Neural cell (in vitro differentiated cells): ENCODE data around the gene TDRD3. TPM values are rescaled to one million over a fixed set of nuclear protein-coding genes. Genes with fewer than 3 reads are reported as not detected.
"Not testable (repeated sequence)": the region's sequence is repeated elsewhere in the genome, so short reads cannot be mapped to it uniquely, and the experiment has no call there.

Source experiments
- H2AFZ ChIP-seq: fragments of 200-600, 300-800 bp; sonication (generic), shearing (Covaris generic); 2 replicates; pipeline ENCODE4 v1.6.0; 2014; ENCODE audit warnings: low read depth, mild to moderate bottlenecking, antibody characterized with exemption, low read length, moderate library complexity
- H3F3A ChIP-seq: fragments of 200-600 bp; shearing (Covaris generic); 2 replicates; pipeline ENCODE4 v1.6.1; 2016; ENCODE audit warnings: mild to moderate bottlenecking, moderate library complexity, mixed read lengths, antibody characterized with exemption, low read length; ENCODE audit not compliant: insufficient read depth, poor library complexity, severe bottlenecking
- H3K27ac ChIP-seq: fragments of 200-600, 300-800 bp; sonication (generic), shearing (Covaris generic); 2 replicates; pipeline ENCODE4 v1.5.1; 2014; ENCODE audit warnings: mild to moderate bottlenecking, low read length, moderate library complexity
- H3K27me3 ChIP-seq: fragments of 300-800, 200-600 bp; sonication (generic), shearing (Covaris generic); 2 replicates; pipeline ENCODE4 v1.6.0; 2014; ENCODE audit warnings: mild to moderate bottlenecking, low read depth, low read length, moderate library complexity; ENCODE audit not compliant: insufficient read depth
- H3K36me3 ChIP-seq: fragments of 300-800, 200-600 bp; sonication (generic), shearing (Covaris generic); 2 replicates; pipeline ENCODE4 v1.5.1; 2014; ENCODE audit warnings: mild to moderate bottlenecking, antibody characterized with exemption, low read length, moderate library complexity; ENCODE audit not compliant: insufficient read depth
- H3K4me2 ChIP-seq: fragments of 300-800, 200-600 bp; sonication (generic), shearing (Covaris generic); 2 replicates; pipeline ENCODE4 v1.6.0; 2014; ENCODE audit warnings: mild to moderate bottlenecking, low read length
- H3K4me3 ChIP-seq: fragments of 300-800, 200-600 bp; sonication (generic), shearing (Covaris generic); 2 replicates; pipeline ENCODE4 v1.5.1; 2014; ENCODE audit warnings: mild to moderate bottlenecking, low read length, moderate library complexity
- H3K79me2 ChIP-seq: fragments of 200-600 bp; shearing (Covaris generic); replicated peaks from 2 replicates; pipeline ENCODE4 v1.6.0; 2014; ENCODE audit warnings: mild to moderate bottlenecking, low read length, moderate library complexity; ENCODE audit not compliant: insufficient read depth
- H3K9ac ChIP-seq: fragments of 300-800, 200-600 bp; sonication (generic), shearing (Covaris generic); 2 replicates; pipeline ENCODE4 v1.6.1; 2016; ENCODE audit warnings: mild to moderate bottlenecking, low read length, mixed read lengths
- H3K9me2 ChIP-seq: fragments of 200-600 bp; shearing (Covaris generic); 2 replicates; pipeline ENCODE4 v1.6.1; 2016; ENCODE audit warnings: mild to moderate bottlenecking, low read length, mixed read lengths; ENCODE audit not compliant: insufficient read depth
- H3K9me3 ChIP-seq: fragments of 200-600, 300-800 bp; sonication (generic), shearing (Covaris generic); 2 replicates; pipeline ENCODE4 v1.6.1; 2016; ENCODE audit warnings: mild to moderate bottlenecking, mixed run types, low read length, moderate library complexity, mixed read lengths
- H4K20me1 ChIP-seq: fragments of 200-600 bp; shearing (Covaris generic); 2 replicates; pipeline ENCODE4 v1.6.1; 2016; ENCODE audit warnings: mild to moderate bottlenecking, mixed run types; ENCODE audit not compliant: insufficient read depth
- EP300 ChIP-seq: fragments of 450-650 bp; conservative IDR thresholded peaks from 2 replicates; pipeline ENCODE4 v1.6.1; 2014; ENCODE audit warnings: antibody characterized with exemption, mild to moderate bottlenecking, moderate library complexity; ENCODE audit not compliant: poor library complexity, severe bottlenecking
- EZH2 ChIP-seq: fragments of 200-600, 300-800 bp; shearing (Covaris generic), sonication (generic); IDR thresholded peaks from 2 replicates; pipeline ENCODE4 v1.6.1; 2014; ENCODE audit warnings: antibody characterized with exemption, low read length, borderline replicate concordance, mild to moderate bottlenecking; ENCODE audit not compliant: insufficient read depth, poor library complexity, severe bottlenecking
- MXI1 ChIP-seq: fragments of 450-650 bp; conservative IDR thresholded peaks from 2 replicates; pipeline ENCODE4 v1.6.1; 2014; ENCODE audit warnings: antibody characterized with exemption, mild to moderate bottlenecking; ENCODE audit not compliant: poor library complexity, severe bottlenecking
- POLR2AphosphoS5 ChIP-seq: IDR thresholded peaks from 2 replicates; pipeline ENCODE4 v1.6.1; 2012
- RAD21 ChIP-seq: fragments of 450-650 bp; conservative IDR thresholded peaks from 2 replicates; pipeline ENCODE4 v1.6.1; 2014; ENCODE audit warnings: antibody characterized with exemption, mild to moderate bottlenecking, moderate library complexity
- SMC3 ChIP-seq: fragments of 450-650 bp; conservative IDR thresholded peaks from 2 replicates; pipeline ENCODE4 v1.6.1; 2014; ENCODE audit warnings: antibody characterized with exemption, mild to moderate bottlenecking, moderate library complexity; ENCODE audit not compliant: poor library complexity
- TAF1 ChIP-seq: IDR thresholded peaks from 2 replicates; pipeline ENCODE4 v1.6.1; 2012; ENCODE audit warnings: low read depth
- polyA plus RNA-seq: library from polyadenylated mRNA; depleted of rRNA; stranded (reverse); fragments of >200 nt; gene quantifications from 2 replicates; pipeline ENCODE4 v1.2.3, GENCODE V29; 2014
- TF ChIP-seq, protein P1 (sequence below): IDR thresholded peaks from 2 replicates; pipeline ENCODE4 v1.6.1; 2012; ENCODE audit warnings: borderline replicate concordance
- TF ChIP-seq, protein P2 (sequence below): fragments of 450-650 bp; IDR thresholded peaks from 2 replicates; pipeline ENCODE4 v1.5.1; 2014; ENCODE audit warnings: antibody characterized with exemption, mild to moderate bottlenecking, moderate library complexity; ENCODE audit not compliant: poor library complexity, severe bottlenecking

Gene TDRD3
- polyA plus RNA-seq, 1 donor from 2014 or later, result 10.0 TPM

DNA sequence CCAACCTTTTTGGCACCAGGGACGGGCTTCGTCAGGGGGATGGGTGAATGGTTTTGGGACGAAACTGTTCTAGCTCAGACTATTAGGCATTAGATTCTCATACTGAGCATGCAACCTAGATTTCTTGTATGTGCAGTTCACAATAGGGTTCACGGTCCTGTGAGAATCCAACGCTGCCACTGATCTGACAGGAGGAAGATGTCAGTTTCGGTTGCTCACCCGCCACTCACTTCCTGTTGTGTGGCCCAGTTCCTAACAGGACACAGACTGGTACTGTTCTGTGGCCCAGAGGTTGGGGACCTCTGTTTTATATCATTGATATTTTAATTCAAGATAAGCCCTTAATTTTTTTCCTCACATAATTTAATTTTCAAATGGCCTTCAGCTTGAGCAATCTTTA, 26.7 kb upstream of the TDRD3 start:
- Histone ChIP-seq H3F3A (no peaks in the 10 kb centered on the region), H4K20me1 (no peaks in the 10 kb centered on the region), H3K27me3 (no peaks in the 10 kb centered on the region), H3K9ac (no peak overlapping the region), H3K4me3 (no peak overlapping the region), H3K79me2 (no peaks in the 10 kb centered on the region), H2AFZ (no peak overlapping the region), H3K4me2 (no peak overlapping the region), H3K9me2 (no peaks in the 10 kb centered on the region), H3K9me3 (no peaks in the 10 kb centered on the region), H3K27ac (no peak overlapping the region), H3K36me3 (no peaks in the 10 kb centered on the region)
- TF ChIP-seq, protein P1, sequence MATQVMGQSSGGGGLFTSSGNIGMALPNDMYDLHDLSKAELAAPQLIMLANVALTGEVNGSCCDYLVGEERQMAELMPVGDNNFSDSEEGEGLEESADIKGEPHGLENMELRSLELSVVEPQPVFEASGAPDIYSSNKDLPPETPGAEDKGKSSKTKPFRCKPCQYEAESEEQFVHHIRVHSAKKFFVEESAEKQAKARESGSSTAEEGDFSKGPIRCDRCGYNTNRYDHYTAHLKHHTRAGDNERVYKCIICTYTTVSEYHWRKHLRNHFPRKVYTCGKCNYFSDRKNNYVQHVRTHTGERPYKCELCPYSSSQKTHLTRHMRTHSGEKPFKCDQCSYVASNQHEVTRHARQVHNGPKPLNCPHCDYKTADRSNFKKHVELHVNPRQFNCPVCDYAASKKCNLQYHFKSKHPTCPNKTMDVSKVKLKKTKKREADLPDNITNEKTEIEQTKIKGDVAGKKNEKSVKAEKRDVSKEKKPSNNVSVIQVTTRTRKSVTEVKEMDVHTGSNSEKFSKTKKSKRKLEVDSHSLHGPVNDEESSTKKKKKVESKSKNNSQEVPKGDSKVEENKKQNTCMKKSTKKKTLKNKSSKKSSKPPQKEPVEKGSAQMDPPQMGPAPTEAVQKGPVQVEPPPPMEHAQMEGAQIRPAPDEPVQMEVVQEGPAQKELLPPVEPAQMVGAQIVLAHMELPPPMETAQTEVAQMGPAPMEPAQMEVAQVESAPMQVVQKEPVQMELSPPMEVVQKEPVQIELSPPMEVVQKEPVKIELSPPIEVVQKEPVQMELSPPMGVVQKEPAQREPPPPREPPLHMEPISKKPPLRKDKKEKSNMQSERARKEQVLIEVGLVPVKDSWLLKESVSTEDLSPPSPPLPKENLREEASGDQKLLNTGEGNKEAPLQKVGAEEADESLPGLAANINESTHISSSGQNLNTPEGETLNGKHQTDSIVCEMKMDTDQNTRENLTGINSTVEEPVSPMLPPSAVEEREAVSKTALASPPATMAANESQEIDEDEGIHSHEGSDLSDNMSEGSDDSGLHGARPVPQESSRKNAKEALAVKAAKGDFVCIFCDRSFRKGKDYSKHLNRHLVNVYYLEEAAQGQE, result no peak
- TF ChIP-seq MXI1 (no peak), SMC3 (no peak), EP300 (no peak), POLR2AphosphoS5 (no peak), RAD21 (no peak), EZH2 (no peak)
- TF ChIP-seq, protein P2, sequence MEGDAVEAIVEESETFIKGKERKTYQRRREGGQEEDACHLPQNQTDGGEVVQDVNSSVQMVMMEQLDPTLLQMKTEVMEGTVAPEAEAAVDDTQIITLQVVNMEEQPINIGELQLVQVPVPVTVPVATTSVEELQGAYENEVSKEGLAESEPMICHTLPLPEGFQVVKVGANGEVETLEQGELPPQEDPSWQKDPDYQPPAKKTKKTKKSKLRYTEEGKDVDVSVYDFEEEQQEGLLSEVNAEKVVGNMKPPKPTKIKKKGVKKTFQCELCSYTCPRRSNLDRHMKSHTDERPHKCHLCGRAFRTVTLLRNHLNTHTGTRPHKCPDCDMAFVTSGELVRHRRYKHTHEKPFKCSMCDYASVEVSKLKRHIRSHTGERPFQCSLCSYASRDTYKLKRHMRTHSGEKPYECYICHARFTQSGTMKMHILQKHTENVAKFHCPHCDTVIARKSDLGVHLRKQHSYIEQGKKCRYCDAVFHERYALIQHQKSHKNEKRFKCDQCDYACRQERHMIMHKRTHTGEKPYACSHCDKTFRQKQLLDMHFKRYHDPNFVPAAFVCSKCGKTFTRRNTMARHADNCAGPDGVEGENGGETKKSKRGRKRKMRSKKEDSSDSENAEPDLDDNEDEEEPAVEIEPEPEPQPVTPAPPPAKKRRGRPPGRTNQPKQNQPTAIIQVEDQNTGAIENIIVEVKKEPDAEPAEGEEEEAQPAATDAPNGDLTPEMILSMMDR, result no peak

DNA sequence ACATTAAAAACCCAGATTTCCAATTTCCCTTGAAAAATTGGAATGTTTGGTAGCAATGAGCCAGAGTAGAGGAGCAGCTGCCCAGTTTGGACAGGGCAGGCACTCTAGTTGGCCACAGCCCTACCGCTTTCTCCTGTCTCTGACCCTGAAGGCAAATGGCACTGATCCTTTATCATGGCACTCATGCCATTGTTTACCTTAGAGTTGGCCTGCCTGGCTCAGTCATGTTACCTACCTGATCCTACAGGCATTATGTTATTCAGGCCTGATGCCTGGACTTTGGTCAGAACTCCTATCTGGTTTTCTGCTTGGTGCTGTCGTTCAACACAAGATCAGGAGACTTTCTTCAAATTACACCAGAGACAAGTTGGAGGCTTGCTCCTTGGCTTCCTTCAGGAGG, 24.9 kb upstream of the TDRD3 start:
- H3K4me2 ChIP-seq, result no peak overlapping the region
- H3K27ac ChIP-seq, result no peak overlapping the region
- H3F3A ChIP-seq, result no peaks in the 10 kb centered on the region
- H3K9me3 ChIP-seq, result no peaks in the 10 kb centered on the region
- H2AFZ ChIP-seq, result no peak overlapping the region
- no peaks in the 10 kb centered on the region for H3K9me2 ChIP-seq
- H3K9ac ChIP-seq, result no peak overlapping the region
- H4K20me1 ChIP-seq, result no peaks in the 10 kb centered on the region
- H3K4me3 ChIP-seq, result no peak overlapping the region
- no peaks in the 10 kb centered on the region for H3K36me3 ChIP-seq
- no peaks in the 10 kb centered on the region for H3K79me2 ChIP-seq
- no peak for TF ChIP-seq EZH2
- TF ChIP-seq, protein P1, result no peak
- no peak for TF ChIP-seq POLR2AphosphoS5
- no peak for TF ChIP-seq MXI1
- no peak for TF ChIP-seq EP300
- TF ChIP-seq TAF1, result no peak
- TF ChIP-seq RAD21, result no peak
- TF ChIP-seq, protein P2, result no peak
- H3K27me3 ChIP-seq, result no peaks in the 10 kb centered on the region

DNA sequence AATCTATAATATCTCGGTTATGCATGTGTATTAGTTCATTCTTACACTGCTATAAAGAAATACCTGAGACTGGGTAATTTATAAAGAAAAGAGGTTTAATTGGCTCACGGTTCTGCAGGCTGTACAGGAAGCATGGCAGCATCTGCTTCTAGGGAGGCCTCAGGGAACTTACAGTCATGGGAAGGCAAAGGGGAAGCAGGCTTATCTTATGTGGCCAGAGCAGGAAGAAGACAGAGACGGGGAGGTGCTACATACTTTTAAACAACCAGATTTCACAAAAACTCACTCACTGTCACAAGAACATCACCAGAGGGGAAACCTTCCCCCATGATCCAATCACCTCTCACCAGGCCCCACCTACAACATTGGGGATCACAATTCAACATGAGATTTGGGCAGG, 17.7 kb upstream of the TDRD3 start:
- H3K4me3 ChIP-seq, H3K4me2 ChIP-seq, H3K9ac ChIP-seq, H3K36me3 ChIP-seq, H4K20me1 ChIP-seq, H3K27ac ChIP-seq, H3K9me2 ChIP-seq, H3K9me3 ChIP-seq, H3K79me2 ChIP-seq, H3K27me3 ChIP-seq, H3F3A ChIP-seq, H2AFZ ChIP-seq: not testable (repeated sequence)
